Stomach (tissue), 9 donors: ENCODE data around the gene WDR82. TPM values are rescaled to one million over a fixed set of nuclear protein-coding genes. Genes with fewer than 3 reads are reported as not detected.

ENCODE experiments used
- DNase-seq, 2 donors: peaks; one replicate each; pipeline versions ENCODE4 v3.0.0 to v3.0.0-alpha.2; 2013 to 2019
- H3K27ac ChIP-seq, 5 donors: fragments of 200-600 bp in 4 of 5; sonication (generic) in 4 of 5; one replicate each; pipeline ENCODE4 v1.5.1; 2013 to 2019; ENCODE audit warnings: mild to moderate bottlenecking in 1 of 5, moderate library complexity in 1 of 5
- H3K27me3 ChIP-seq, 3 donors: fragments of 200-600 bp; sonication (generic); one replicate each; pipeline ENCODE4 v1.5.1; 2017 to 2019; ENCODE audit warnings: mixed run types in 1 of 3
- H3K36me3 ChIP-seq, 4 donors: fragments of 200-600 bp; sonication (generic); 1 replicate in 3 of 4; 2 replicates in 1 of 4; pipeline ENCODE4 v1.5.1; 2016 to 2019
- H3K4me1 ChIP-seq, 4 donors: fragments of 200-600 bp; sonication (generic); one replicate each; pipeline ENCODE4 v1.5.1; 2016 to 2019
- H3K4me3 ChIP-seq, 4 donors: fragments of 200-600 bp; sonication (generic) in 3 of 4; one replicate each; pipeline ENCODE4 v1.5.1; 2016 to 2019; ENCODE audit warnings: mild to moderate bottlenecking in 1 of 4
- H3K9me3 ChIP-seq, 4 donors: fragments of 200-600 bp; sonication (generic); one replicate each; pipeline ENCODE4 v1.5.1; 2016 to 2019
- EP300 ChIP-seq: sonication (generic); formaldehyde crosslinking; IDR thresholded peaks from one replicate; pipeline ENCODE4 v1.6.1; 2017; ENCODE audit warnings: antibody characterized with exemption
- POLR2A ChIP-seq, 4 donors: fragments of 450-650 bp; IDR thresholded peaks; one replicate each; pipeline ENCODE4 v1.6.1; 2016; ENCODE audit warnings: antibody characterized with exemption in 4 of 4, control low read depth in 2 of 4, mild to moderate bottlenecking in 1 of 4, moderate library complexity in 1 of 4
- POLR2AphosphoS5 ChIP-seq, 3 donors: sonication (generic); formaldehyde crosslinking; IDR thresholded peaks; one replicate each; pipeline ENCODE4 v1.6.1; 2016; ENCODE audit warnings: antibody characterized with exemption in 3 of 3
- WGBS, 5 donors: extraction: QIAGEN DNeasy Blood & Tissue Kit in 3 of 5; methylation state at CpG; one replicate each; pipeline versions ENCODE4 v1.1.5 to v1.1.7; 2013 to 2018; 5-methylcytosine and 5-hydroxymethylcytosine counted together
- intact Hi-C: fragments of 100-400 bp; cut with DNase I; formaldehyde crosslinking; loops from one replicate; pipeline ENCODE4 v1.15.1; 2023; ENCODE audit warnings: low total_unique reads
- polyA plus RNA-seq, 3 donors: library from polyadenylated mRNA; stranded (reverse); fragments of 200-250 nt; gene quantifications; one replicate each; pipeline ENCODE4 v1.2.3, GENCODE V29; 2013
- total RNA-seq, 5 donors: library from RNA; depleted of rRNA; stranded (reverse); fragments of >200 nt; gene quantifications; one replicate each; pipeline versions ENCODE4 v1.1.0 to v1.2.3, GENCODE V29; 2014 to 2016
- TF ChIP-seq, protein P1 (sequence below), 7 experiments: fragments of 450-650 bp in 4 of 7; fragments of 200-600 bp in 3 of 7; sonication (generic) in 3 of 7; IDR thresholded peaks; one replicate each; pipeline ENCODE4 v1.5.1; 2016 to 2019; ENCODE audit warnings: antibody characterized with exemption in 7 of 7, control low read depth in 2 of 7, mild to moderate bottlenecking in 1 of 7
- donor health status: healthy with polysubstance abuse.
- donor health status: Bipolar disorder and iron deficiency.
- donor health status: healthy.

Gene WDR82
- total and polyA plus RNA-seq, 8 donors = 8.2 to 64.8 (median 29.2) TPM

- Histone ChIP-seq H3K27ac (no peak overlapping the region), H3K4me3 (no peak overlapping the region), H3K9me3 (no peaks in the 10 kb centered on the region), H3K27me3 (no peaks in the 10 kb centered on the region), H3K4me1 (peaks cover 0 to 16% (median 0%) of the 10 kb centered on the region in 4 donors), H3K36me3 (peaks cover 0 to 19% (median 12%) of the 10 kb centered on the region in 4 donors)
- WGBS, 5 donors = 71 to 88% (median 77%) methylated on average over 9 of the region's 9 CpGs
- intact Hi-C loops = no loop called here
- DNase-seq = no peak
- TF ChIP-seq, protein P1, sequence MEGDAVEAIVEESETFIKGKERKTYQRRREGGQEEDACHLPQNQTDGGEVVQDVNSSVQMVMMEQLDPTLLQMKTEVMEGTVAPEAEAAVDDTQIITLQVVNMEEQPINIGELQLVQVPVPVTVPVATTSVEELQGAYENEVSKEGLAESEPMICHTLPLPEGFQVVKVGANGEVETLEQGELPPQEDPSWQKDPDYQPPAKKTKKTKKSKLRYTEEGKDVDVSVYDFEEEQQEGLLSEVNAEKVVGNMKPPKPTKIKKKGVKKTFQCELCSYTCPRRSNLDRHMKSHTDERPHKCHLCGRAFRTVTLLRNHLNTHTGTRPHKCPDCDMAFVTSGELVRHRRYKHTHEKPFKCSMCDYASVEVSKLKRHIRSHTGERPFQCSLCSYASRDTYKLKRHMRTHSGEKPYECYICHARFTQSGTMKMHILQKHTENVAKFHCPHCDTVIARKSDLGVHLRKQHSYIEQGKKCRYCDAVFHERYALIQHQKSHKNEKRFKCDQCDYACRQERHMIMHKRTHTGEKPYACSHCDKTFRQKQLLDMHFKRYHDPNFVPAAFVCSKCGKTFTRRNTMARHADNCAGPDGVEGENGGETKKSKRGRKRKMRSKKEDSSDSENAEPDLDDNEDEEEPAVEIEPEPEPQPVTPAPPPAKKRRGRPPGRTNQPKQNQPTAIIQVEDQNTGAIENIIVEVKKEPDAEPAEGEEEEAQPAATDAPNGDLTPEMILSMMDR (IDR thresholded peaks at IDR 0.05) = no peak
- TF ChIP-seq POLR2A (IDR thresholded peaks at IDR 0.05) (no peak), POLR2AphosphoS5 (IDR thresholded peaks at IDR 0.05) (no peak), EP300 (no peak)
Measured at GRCh38 chr3:52310861-52311575, 32.6 kb upstream of the WDR82 start.

GRCh38 chr3:52308308-52308707 lies 29.9 kb upstream of the WDR82 start:
- no peak for DNase-seq
- H3K9me3 ChIP-seq = no peaks in the 10 kb centered on the region
- intact Hi-C loops = no loop called here
- no peaks in the 10 kb centered on the region for H3K27me3 ChIP-seq
- no peak overlapping the region for H3K4me3 ChIP-seq
- H3K4me1 ChIP-seq = peaks cover 0 to 5% (median 0%) of the 10 kb centered on the region in 4 donors
- no peak overlapping the region for H3K27ac ChIP-seq
- H3K36me3 ChIP-seq = peaks cover 0 to 19% (median 12%) of the 10 kb centered on the region in 4 donors
- 71 to 91% (median 74%) methylated on average over 1 of the region's 1 CpG for WGBS, 5 donors
- TF ChIP-seq POLR2A (IDR thresholded peaks at IDR 0.05) (no peak), POLR2AphosphoS5 (IDR thresholded peaks at IDR 0.05) (no peak), EP300 (no peak)
- TF ChIP-seq, protein P1 (IDR thresholded peaks at IDR 0.05) = no peak

GRCh38 chr3:52306978-52307377 lies 28.5 kb upstream of the WDR82 start:
- DNase-seq = no peak
- Histone ChIP-seq H3K9me3 (no peaks in the 10 kb centered on the region), H3K27me3 (no peaks in the 10 kb centered on the region), H3K36me3 (peaks cover 0 to 19% (median 12%) of the 10 kb centered on the region in 4 donors), H3K4me3 (no peak overlapping the region), H3K4me1 (no peaks in the 10 kb centered on the region), H3K27ac (no peak overlapping the region)
- TF ChIP-seq, protein P1 (IDR thresholded peaks at IDR 0.05) = no peak
- no peak for TF ChIP-seq POLR2AphosphoS5 (IDR thresholded peaks at IDR 0.05)
- TF ChIP-seq POLR2A (IDR thresholded peaks at IDR 0.05) = no peak
- no peak for TF ChIP-seq EP300
- 92 to 100% (median 93%) methylated on average over 2 to 4 of the region's 4 CpGs for WGBS, 5 donors
- intact Hi-C loops = no loop called here

- Histone ChIP-seq H3K9me3 (no peaks in the 10 kb centered on the region), H3K27me3 (no peaks in the 10 kb centered on the region), H3K4me1 (no peaks in the 10 kb centered on the region), H3K27ac (no peak overlapping the region), H3K4me3 (no peak overlapping the region), H3K36me3 (peaks cover 0 to 19% (median 12%) of the 10 kb centered on the region in 4 donors)
- WGBS, 5 donors = 83 to 97% (median 96%) methylated on average over 5 of the region's 5 CpGs
- intact Hi-C loops = no loop called here
- TF ChIP-seq POLR2AphosphoS5 (IDR thresholded peaks at IDR 0.05) (no peak), EP300 (no peak), POLR2A (IDR thresholded peaks at IDR 0.05) (no peak)
- TF ChIP-seq, protein P1 (IDR thresholded peaks at IDR 0.05) = peak in 1 of 7 experiments; percentile 3
- no peak for DNase-seq
Measured at GRCh38 chr3:52305926-52306325, 27.5 kb upstream of the WDR82 start.
